ENCODE measurements around the gene WDR33. TPM values are rescaled to one million over a fixed set of nuclear protein-coding genes. Genes with fewer than 3 reads are reported as not detected.
A peak's percentile ranks its signal among the peaks of the same experiment; 100 is the strongest.

Gene WDR33
- total RNA-seq = 10 to 100 TPM; 54.4 to 95.8 (median 67.5) TPM

- 0% methylated on average over 47 to 48 of the region's 62 CpGs for WGBS, 2 donors
- H3K36me3 ChIP-seq = no peaks in the 10 kb centered on the region
- peak within 1 kb of the TSS; percentile 90 to 96 (median 93) for H3K27ac ChIP-seq
- H3K4me3 ChIP-seq (replicated peaks in 1 of 3) = peak within 1 kb of the TSS; percentile 56 to 87 (median 70)
- TF ChIP-seq POLR2A (IDR thresholded peaks at IDR 0.05) = peak; percentile 36 to 95
- TF ChIP-seq, protein P1, sequence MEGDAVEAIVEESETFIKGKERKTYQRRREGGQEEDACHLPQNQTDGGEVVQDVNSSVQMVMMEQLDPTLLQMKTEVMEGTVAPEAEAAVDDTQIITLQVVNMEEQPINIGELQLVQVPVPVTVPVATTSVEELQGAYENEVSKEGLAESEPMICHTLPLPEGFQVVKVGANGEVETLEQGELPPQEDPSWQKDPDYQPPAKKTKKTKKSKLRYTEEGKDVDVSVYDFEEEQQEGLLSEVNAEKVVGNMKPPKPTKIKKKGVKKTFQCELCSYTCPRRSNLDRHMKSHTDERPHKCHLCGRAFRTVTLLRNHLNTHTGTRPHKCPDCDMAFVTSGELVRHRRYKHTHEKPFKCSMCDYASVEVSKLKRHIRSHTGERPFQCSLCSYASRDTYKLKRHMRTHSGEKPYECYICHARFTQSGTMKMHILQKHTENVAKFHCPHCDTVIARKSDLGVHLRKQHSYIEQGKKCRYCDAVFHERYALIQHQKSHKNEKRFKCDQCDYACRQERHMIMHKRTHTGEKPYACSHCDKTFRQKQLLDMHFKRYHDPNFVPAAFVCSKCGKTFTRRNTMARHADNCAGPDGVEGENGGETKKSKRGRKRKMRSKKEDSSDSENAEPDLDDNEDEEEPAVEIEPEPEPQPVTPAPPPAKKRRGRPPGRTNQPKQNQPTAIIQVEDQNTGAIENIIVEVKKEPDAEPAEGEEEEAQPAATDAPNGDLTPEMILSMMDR (IDR thresholded peaks at IDR 0.05) = peak in 3 of 6 experiments; percentile 3 to 36 (median 17)
- H3K9me3 ChIP-seq = no peaks in the 10 kb centered on the region
- peaks cover 34 to 37% of the 10 kb centered on the region in 2 donors for H3K4me1 ChIP-seq
- no peaks in the 10 kb centered on the region for H3K27me3 ChIP-seq
- peak; percentile 93 to 94 for DNase-seq
- intact Hi-C loops (cut with DNase I) = no loop called here
Observed at GRCh38 chr2:127810619-127811396, at the start of gene WDR33. Gene WDR33 (minus strand): TSS chr2:127811171. CDS start chr2:127770981, 40,190 bp downstream.

DNA sequence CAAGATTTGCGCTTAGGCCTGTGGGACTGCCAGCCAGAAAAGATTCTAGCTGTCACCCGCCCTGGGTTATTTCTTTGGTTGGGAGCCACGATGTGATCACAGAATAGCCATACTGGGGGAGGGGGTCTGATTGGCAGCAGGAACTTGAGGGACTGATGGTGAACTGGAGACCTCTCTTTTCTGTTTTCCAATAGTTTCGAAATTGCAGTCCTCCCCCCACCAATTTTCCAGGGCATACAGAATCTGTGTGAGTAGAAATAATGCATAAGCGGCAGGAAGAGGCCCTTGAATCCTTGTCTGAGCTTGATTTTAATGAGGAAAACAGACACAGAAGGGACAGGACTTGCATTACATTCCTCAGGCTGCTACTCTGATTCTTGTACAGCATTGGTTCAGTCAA lies 49.2 kb upstream of the WDR33 start:
- Histone ChIP-seq H3K9me3 (no peaks in the 10 kb centered on the region), H3K27me3 (no peaks in the 10 kb centered on the region), H3K4me3 (replicated peaks in 1 of 3) (no peak overlapping the region), H3K27ac (no peak overlapping the region), H3K4me1 (peaks cover 13 to 16% of the 10 kb centered on the region in 2 donors), H3K36me3 (peaks cover 18 to 24% of the 10 kb centered on the region in 2 donors)
- WGBS, 2 donors = 59 to 71% methylated on average over 5 of the region's 5 CpGs
- DNase-seq = no peak
- TF ChIP-seq, protein P1 (IDR thresholded peaks at IDR 0.05) = no peak
- TF ChIP-seq POLR2A (IDR thresholded peaks at IDR 0.05) = no peak
- intact Hi-C loops (cut with DNase I) = loop anchor here (10.0 kb wide), 1 partner anchor 175 kb away; no protein-coding TSS in a partner anchor

DNA sequence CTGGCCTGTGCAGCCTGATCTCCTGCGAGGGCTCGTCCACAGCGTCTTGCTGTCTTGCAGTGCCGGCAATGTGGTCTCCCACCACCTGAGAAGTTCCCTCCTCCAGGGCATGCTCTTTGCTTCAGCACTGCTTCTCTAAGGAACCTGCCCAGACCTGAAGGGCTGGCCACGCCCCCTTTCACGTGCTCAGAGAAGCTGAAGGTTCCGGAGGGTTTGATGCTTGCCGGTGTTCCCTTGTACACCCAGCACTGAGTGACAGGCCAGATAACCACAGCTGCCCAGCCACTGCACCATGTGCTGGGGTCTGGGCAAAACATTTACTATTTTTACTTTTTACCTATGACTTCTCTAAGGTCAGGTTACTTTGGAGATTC lies 48.7 kb upstream of the WDR33 start:
- Histone ChIP-seq H3K27me3 (no peaks in the 10 kb centered on the region), H3K4me1 (peaks cover 13 to 16% of the 10 kb centered on the region in 2 donors), H3K27ac (no peak overlapping the region), H3K9me3 (no peaks in the 10 kb centered on the region), H3K36me3 (peaks cover 13 to 20% of the 10 kb centered on the region in 2 donors), H3K4me3 (replicated peaks in 1 of 3) (no peak overlapping the region)
- intact Hi-C loops (cut with DNase I) = loop anchor here (10.0 kb wide), 1 partner anchor 175 kb away; no protein-coding TSS in a partner anchor
- peak; percentile 90 for DNase-seq
- WGBS, 2 donors = 10 to 34% methylated on average over 4 to 8 of the region's 8 CpGs
- TF ChIP-seq, protein P1 (IDR thresholded peaks at IDR 0.05) = no peak

- Histone ChIP-seq H3K9me3 (no peaks in the 10 kb centered on the region), H3K27me3 (no peaks in the 10 kb centered on the region), H3K36me3 (no peaks in the 10 kb centered on the region), H3K4me3 (replicated peaks in 1 of 3) (peak overlapping the region; percentile 76 to 80 (median 79)), H3K27ac (peak overlapping the region in 2 of 3 donors; percentile 66 to 84), H3K4me1 (peaks cover 13 to 16% of the 10 kb centered on the region in 2 donors)
- intact Hi-C loops (cut with DNase I) = no loop called here
- WGBS, 2 donors = 4 to 5% methylated on average over 18 of the region's 18 CpGs
- TF ChIP-seq POLR2A (IDR thresholded peaks at IDR 0.05) = no peak
- TF ChIP-seq, protein P1 (IDR thresholded peaks at IDR 0.05) = no peak
- DNase-seq = no peak
Observed at GRCh38 chr2:127857265-127857808, 46.4 kb upstream of the WDR33 start.

DNA sequence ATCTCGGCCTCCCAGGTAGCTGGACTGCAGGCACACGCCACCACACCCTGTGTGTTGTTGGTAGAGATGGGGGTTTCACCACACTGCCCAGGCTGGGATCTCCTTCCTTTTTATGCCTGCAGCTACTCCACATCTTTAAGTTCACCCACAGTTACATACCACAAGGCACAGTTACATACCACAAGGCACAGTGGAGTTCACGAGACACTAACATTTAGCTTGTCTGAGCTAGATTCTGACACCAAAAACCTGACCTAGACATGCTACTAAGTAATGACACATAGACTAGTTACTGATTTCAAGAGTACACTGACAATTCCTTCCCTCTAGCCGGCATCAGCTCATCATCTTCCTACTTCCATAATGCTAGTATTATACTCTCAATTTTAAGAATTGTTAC lies 42.7 kb upstream of the WDR33 start:
- intact Hi-C loops (cut with DNase I) = no loop called here
- Histone ChIP-seq H3K36me3 (peaks cover 0 to 5% of the 10 kb centered on the region in 2 donors), H3K27me3 (no peaks in the 10 kb centered on the region), H3K4me3 (replicated peaks in 1 of 3) (no peak overlapping the region), H3K4me1 (peaks cover 9 to 15% of the 10 kb centered on the region in 2 donors), H3K9me3 (no peaks in the 10 kb centered on the region), H3K27ac (no peak overlapping the region)
- WGBS, 2 donors = 91 to 95% methylated on average over 4 of the region's 4 CpGs
- no peak for TF ChIP-seq POLR2A (IDR thresholded peaks at IDR 0.05)
- TF ChIP-seq, protein P1 (IDR thresholded peaks at IDR 0.05) = no peak
- DNase-seq = no peak
